ENCODE results near the gene PDCD1LG2.
"Not testable (repeated sequence)": the region's sequence is repeated elsewhere in the genome, so short reads cannot be mapped to it uniquely, and the experiment has no call there.

PDCD1LG2 gene

DNA sequence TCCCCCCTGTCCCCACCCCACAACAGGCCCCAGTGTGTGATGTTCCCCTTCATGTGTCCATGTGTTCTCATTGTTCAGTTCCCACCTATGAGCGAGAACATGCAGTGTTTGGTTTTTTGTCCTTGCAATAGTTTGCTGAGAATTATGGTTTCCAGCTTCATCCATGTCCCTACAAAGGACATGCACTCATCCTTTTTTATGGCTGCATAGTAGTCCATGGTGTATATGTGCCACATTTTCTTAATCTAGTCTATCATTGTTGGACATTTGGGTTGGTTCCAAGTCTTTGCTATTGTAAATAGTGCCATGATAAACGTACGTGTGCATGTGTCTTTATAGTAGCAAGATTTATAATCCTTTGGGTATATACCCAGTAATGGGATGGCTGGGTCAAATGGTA lies 15.6 kb upstream of the PDCD1LG2 start:
- not testable (repeated sequence) for DNase-seq

GRCh38 chr9:5499157-5499556 lies 11.2 kb upstream of the PDCD1LG2 start:
- no peak for DNase-seq

GRCh38 chr9:5499889-5500398 lies 10.4 kb upstream of the PDCD1LG2 start:
- DNase-seq = no peak

DNA sequence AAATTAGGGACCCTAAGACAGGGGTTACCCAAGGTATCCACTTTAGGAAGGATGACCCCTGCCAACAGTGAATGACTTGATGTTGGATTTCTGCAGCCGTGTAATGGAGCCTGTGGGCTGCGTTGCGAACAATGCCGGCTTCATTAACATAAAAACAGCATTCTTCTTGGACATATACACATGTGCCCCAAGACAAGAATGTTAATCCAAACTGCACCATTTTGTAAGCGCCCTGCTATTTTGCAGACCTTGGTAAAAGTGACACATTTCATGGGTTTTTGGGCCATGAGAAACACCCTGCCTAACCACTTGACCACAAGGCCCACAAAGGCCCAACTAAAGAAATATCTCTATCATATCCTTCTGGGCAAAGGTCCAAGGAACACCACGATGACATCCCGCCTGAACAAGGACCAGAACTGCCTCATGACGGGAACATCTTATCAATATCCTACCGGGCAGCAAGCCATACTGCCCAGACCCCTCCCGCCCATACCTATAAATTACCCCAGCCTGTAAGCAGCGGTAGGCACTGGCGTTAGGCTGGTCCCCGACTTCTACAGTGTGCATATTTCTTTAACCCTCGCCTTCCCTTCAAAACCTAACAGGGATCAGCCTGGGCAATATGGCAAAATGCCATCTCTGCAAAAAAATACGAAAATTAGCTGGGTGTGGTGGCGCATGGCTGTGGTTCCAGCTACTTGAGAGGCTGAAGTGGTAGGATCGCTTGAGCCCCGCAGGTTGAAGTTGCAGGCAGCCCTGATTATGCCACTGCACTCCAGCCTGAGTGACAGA lies 9.7 kb upstream of the PDCD1LG2 start:
- no peak for DNase-seq

- DNase-seq = no peak
Observed at GRCh38 chr9:5502553-5502952, 7.8 kb upstream of the PDCD1LG2 start.

- no peak for DNase-seq
Observed at GRCh38 chr9:5509573-5509972, 758 bp upstream of the PDCD1LG2 start.

DNA sequence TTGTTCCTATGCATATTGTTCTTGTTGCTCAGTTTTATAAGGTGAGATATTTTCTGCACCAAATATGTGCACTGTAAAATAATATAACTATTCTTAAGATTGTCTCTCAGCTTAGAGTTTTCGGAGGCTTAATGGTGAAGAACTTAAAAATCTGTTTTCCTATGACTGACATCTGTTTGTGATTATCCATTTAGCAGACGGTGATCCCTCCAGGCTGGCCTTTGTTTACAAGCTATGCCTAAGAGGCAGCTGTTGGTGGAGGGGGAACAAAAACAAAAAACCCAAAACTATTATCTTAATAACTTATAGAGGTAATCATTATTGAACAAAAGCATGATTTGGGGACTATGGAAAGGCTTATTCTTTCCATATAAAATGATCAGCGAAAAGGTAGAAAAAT lies 658 bp downstream of the PDCD1LG2 start:
- no peak for DNase-seq

- no peak for DNase-seq
Observed at GRCh38 chr9:5511476-5511875, 1.1 kb downstream of the PDCD1LG2 start.

- no peak for DNase-seq
Observed at GRCh38 chr9:5511935-5512580, 1.7 kb downstream of the PDCD1LG2 start.

DNA sequence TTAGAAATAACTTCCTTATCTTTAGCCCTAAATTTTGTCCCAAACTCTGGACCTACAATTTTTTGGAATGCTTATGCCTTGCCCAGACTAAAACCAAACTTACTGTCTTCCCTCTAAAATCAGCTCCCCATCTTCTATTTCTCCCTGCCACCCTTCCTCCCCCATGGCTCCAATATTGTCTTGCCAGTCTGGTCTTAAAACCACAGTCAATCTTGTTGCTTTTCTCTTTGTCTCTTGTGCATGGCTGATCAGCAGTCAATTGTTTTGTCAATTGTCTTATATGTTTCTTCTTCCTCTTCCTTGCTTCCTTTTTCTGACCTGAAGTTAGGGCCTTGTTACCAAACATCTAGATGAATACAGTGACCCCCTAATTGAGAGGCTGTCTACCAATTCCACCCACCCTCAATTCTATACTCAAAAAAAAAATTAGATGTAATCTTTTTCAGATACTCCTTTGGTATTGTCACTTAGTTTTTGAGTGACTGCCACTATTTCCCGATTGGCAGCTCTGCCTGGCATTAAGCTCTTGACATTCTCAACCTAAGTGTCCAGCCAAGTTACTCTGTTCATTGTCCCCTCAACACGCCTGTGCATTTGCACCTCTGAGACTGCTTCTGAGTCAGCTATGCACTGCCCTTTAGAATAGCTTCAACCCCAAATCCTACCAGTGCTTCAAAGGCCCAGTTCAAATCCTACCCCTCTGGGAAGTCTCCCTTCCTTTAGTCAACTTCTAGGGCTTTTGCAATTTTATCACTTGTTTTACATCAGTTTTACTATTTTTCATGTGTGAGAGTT lies 2.5 kb downstream of the PDCD1LG2 start:
- no peak for DNase-seq

DNA sequence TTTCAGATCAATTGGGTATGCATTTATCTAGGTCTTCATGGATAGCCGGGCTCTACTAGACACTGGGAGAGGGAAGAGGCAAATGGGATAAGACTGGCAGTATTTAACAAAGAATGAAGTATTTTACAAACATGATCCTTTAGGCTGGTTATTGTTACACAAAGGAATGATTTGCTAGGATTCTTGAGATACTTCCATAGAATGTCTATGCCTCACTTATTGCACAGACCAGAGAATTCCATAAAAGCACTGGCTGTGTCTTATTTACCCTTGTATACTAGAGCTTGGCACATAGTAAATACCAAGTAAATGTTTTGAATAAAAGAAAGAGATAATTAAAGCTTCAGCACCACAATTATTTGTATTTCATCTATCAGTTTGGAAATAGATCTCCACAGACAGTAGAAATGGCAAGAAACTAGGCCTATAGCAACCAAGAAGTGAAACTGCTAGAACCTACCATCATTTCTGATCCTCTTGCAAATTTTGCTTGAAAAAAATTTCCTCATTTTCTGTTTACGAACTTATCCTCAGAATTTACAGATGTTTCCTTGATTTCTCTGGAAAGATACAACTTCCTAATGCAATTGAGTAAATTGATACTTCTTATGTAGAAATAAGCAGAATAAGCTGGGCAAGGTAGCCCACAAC lies 3.8 kb downstream of the PDCD1LG2 start:
- DNase-seq = no peak

- DNase-seq = no peak
Observed at GRCh38 chr9:5514617-5515260, 4.4 kb downstream of the PDCD1LG2 start.

- DNase-seq = no peak
Observed at GRCh38 chr9:5515261-5515650, 4.9 kb downstream of the PDCD1LG2 start.

DNA sequence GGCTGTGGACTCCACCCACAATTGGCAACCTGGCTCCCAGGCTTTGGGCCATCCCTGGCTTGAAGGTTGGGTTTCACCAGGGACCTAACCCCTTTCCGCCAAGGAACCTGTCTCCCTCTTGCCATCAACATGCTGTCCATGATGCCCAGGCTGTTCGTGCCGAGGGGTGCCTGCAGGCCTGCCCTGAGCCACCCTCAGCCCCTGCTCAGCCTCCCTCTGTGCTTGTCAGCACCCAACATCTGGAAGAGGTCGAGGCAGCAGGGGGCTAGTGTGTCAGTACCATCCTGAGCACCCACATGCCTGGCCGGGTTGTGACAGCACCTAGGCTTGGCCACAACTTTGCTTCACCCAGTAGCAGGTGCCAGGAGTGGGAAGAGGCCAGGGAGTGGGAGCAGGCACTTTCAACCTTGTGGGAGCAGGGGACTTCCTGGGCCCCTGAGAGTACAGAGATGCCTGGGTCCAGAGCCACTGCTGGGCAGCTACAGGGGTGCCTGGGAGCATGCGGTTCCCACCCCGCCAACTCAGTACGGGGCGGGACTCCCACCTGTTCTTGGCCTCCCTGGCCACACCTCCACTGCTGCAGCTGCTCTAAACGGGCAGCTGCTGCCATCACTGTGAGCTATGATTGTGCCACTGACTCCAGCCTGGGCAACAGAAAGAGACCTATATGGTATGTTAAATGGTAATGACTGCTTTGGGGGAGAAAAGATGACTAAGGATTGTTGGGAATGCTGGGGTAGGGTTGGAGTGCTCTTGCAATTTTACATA lies 6.3 kb downstream of the PDCD1LG2 start:
- DNase-seq = no peak

- no peak for DNase-seq
Observed at GRCh38 chr9:5518171-5518936, 8.0 kb downstream of the PDCD1LG2 start.

DNA sequence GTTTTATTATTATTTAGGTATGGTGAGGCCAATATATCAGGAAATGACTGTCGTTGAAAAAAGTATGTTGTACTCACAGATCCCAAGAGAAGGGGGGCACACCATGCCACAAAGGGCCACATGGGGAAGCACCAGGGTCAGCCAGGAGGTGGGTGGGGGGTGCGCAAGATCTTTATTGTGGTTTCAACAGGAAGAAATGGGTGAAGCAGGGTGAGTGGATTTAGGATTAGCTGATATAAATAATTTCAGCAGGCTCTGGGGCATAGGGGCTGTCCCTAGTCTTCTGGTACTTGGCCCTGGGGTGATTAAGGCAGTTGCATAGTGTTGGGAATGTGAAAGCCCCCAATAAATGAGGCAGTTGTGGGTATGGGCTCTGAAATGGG lies 8.6 kb downstream of the PDCD1LG2 start:
- DNase-seq = no peak

GRCh38 chr9:5524090-5524489 lies 13.8 kb downstream of the PDCD1LG2 start:
- DNase-seq = no peak

GRCh38 chr9:5529683-5530221 lies 19.4 kb downstream of the PDCD1LG2 start:
- DNase-seq = no peak

DNA sequence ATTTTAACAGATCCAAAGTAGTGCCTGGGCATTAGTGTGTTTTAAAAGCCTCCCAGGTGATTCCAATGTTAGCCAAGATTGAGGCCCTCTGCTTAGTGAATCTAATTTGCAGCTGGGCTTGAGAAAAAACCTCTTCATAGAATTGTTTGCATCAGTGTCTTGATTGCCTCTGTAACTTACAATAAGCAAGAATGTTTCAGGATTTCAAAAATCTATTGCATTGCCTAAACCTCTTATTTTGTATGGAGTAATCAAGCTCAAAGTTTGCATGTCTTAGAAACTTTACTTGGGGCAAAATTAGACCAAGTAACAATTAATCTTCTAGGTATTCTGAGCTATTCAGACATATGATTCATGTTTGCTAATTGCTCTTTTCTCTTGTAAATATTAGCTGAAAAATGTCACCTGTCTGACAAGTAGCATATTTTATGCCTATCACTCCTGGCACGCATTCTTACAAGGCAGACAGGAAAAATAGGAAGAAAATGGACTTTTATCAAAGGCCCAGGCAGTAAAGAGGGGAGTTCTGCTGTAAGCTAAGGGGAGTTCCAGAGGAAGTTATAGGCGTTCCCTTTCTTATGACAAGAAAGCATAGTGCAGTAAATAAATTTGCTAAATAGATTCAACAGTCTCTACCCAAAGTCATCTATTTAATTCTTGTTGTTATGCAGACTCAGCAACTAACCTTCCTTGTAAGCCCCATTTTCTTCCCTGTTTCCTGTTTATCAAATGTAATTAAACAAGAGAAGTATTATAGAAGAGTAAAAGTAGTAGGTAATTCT lies 21.0 kb downstream of the PDCD1LG2 start:
- DNase-seq = no peak

DNA sequence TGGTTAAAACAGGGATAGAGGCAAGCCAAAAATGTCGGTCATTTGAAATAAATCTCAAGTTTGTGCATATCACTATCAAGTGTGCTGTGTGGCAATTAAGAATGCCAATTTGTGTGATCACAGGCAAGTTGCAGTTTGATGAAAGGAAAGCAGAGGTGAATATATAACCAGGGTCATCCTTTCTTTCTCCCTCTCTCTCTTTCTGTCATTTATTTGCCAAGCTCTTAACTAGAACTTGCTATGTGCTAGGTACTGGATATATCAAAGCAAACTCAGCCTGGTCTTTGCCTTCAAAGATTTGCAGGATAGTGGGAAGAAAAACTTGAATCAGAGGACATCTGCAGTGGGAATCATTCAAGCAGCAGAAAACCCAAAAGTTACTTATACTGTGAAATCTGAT lies 22.0 kb downstream of the PDCD1LG2 start:
- no peak for DNase-seq
